ENCODE data around the gene IFT43. TPM values are rescaled to one million over a fixed set of nuclear protein-coding genes. Genes with fewer than 3 reads are reported as not detected.

Gene IFT43
- total RNA-seq, 1 experiment from 2014 or later: 19.5 TPM

GRCh38 chr14:75969891-75970290 lies 15.7 kb upstream of the IFT43 start:
- H3K4me1 Mint-ChIP-seq (ENCODE audit: low read depth, unreplicated experiment): peaks cover 13% of the 10 kb centered on the region
- intact Hi-C loops (cut with micrococcal nuclease; ENCODE audit: unreplicated experiment): no loop called here
- H3K4me1 ChIP-seq: peaks cover 8% of the 10 kb centered on the region
- no TSS peak for BruUV-seq (replicated peaks)
- no peaks in the 10 kb centered on the region for H3K27me3 Mint-ChIP-seq (ENCODE audit: insufficient read depth, unreplicated experiment)
- ChIA-PET CTCF (interaction anchor here (1.5 kb wide), 1 partner anchor 63 kb away, joined by 4 read pairs; no protein-coding TSS in a partner anchor), POLR2A (no interaction called here)
- H3K27me3 ChIP-seq (replicated peaks; ENCODE audit: control insufficient read depth, insufficient read depth, low read length): no peaks in the 10 kb centered on the region
- H3K36me3 Mint-ChIP-seq (ENCODE audit: insufficient read depth, unreplicated experiment): no peaks in the 10 kb centered on the region
- H3K9me3 ChIP-seq: no peaks in the 10 kb centered on the region
- H3K4me3 Mint-ChIP-seq (ENCODE audit: unreplicated experiment): no peak overlapping the region
- TF ChIP-seq CTCF (IDR thresholded peaks at IDR 0.05; ENCODE audit: insufficient read depth in 1 of 2, low read depth in 1 of 2, low read length in 1 of 2, severe bottlenecking in 1 of 2, unreplicated experiment in 1 of 2): no peak
- H3K27ac Mint-ChIP-seq (ENCODE audit: unreplicated experiment): no peak overlapping the region
- no peak overlapping the region for H3K4me3 ChIP-seq (ENCODE audit: low read depth, low read length)
- no peaks in the 10 kb centered on the region for H3K9me3 Mint-ChIP-seq (ENCODE audit: unreplicated experiment)
- DNase-seq: no peak
- H3K36me3 ChIP-seq (ENCODE audit: control insufficient read depth, insufficient read depth, low read length): no peaks in the 10 kb centered on the region

DNA sequence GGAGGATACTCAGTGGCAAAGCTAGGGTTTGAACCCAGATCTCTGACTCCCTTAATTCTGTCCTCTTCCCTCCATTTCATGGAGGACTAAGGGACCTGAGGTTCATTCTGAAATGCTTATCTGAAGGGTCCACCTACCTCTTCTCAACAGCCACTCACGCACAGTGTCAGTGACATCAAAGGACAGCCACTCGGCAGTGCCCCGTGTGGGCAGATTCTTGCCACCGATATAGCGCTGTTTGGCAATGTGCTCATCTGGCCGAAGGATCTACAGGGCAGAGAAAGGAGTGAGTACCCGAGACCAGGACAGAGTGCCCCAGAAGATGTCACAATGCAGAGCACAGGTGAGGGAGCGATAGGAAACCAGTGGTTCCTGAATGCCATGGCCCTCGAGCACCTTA lies 14.6 kb upstream of the IFT43 start:
- Mint-ChIP-seq H3K27me3 (ENCODE audit: insufficient read depth, unreplicated experiment) (no peaks in the 10 kb centered on the region), H3K27ac (ENCODE audit: unreplicated experiment) (no peak overlapping the region), H3K4me1 (ENCODE audit: low read depth, unreplicated experiment) (peaks cover 13% of the 10 kb centered on the region), H3K36me3 (ENCODE audit: insufficient read depth, unreplicated experiment) (no peaks in the 10 kb centered on the region), H3K4me3 (ENCODE audit: unreplicated experiment) (no peak overlapping the region), H3K9me3 (ENCODE audit: unreplicated experiment) (no peaks in the 10 kb centered on the region)
- H3K36me3 ChIP-seq (ENCODE audit: control insufficient read depth, insufficient read depth, low read length): no peaks in the 10 kb centered on the region
- ChIA-PET POLR2A (no interaction called here), CTCF (no interaction called here)
- H3K4me3 ChIP-seq (ENCODE audit: low read depth, low read length): no peak overlapping the region
- no peak for DNase-seq
- H3K9me3 ChIP-seq: no peaks in the 10 kb centered on the region
- TF ChIP-seq CTCF (IDR thresholded peaks at IDR 0.05; ENCODE audit: insufficient read depth in 1 of 2, low read depth in 1 of 2, low read length in 1 of 2, severe bottlenecking in 1 of 2, unreplicated experiment in 1 of 2): no peak
- no TSS peak for BruUV-seq (replicated peaks)
- H3K4me1 ChIP-seq: peaks cover 8% of the 10 kb centered on the region
- H3K27me3 ChIP-seq (replicated peaks; ENCODE audit: control insufficient read depth, insufficient read depth, low read length): no peaks in the 10 kb centered on the region
- intact Hi-C loops (cut with micrococcal nuclease; ENCODE audit: unreplicated experiment): no loop called here

GRCh38 chr14:75971509-75971908 lies 14.1 kb upstream of the IFT43 start:
- H3K4me3 ChIP-seq (ENCODE audit: low read depth, low read length): no peak overlapping the region
- ChIA-PET CTCF (no interaction called here), POLR2A (no interaction called here)
- H3K4me1 ChIP-seq: peaks cover 8% of the 10 kb centered on the region
- BruUV-seq (replicated peaks): no TSS peak
- no peaks in the 10 kb centered on the region for H3K36me3 ChIP-seq (ENCODE audit: control insufficient read depth, insufficient read depth, low read length)
- H3K9me3 ChIP-seq: no peaks in the 10 kb centered on the region
- peaks cover 13% of the 10 kb centered on the region for H3K4me1 Mint-ChIP-seq (ENCODE audit: low read depth, unreplicated experiment)
- DNase-seq: no peak
- H3K27me3 Mint-ChIP-seq (ENCODE audit: insufficient read depth, unreplicated experiment): no peaks in the 10 kb centered on the region
- H3K27me3 ChIP-seq (replicated peaks; ENCODE audit: control insufficient read depth, insufficient read depth, low read length): no peaks in the 10 kb centered on the region
- no peak overlapping the region for H3K27ac Mint-ChIP-seq (ENCODE audit: unreplicated experiment)
- intact Hi-C loops (cut with micrococcal nuclease; ENCODE audit: unreplicated experiment): no loop called here
- no peak for TF ChIP-seq CTCF (IDR thresholded peaks at IDR 0.05; ENCODE audit: insufficient read depth in 1 of 2, low read depth in 1 of 2, low read length in 1 of 2, severe bottlenecking in 1 of 2, unreplicated experiment in 1 of 2)
- no peaks in the 10 kb centered on the region for H3K36me3 Mint-ChIP-seq (ENCODE audit: insufficient read depth, unreplicated experiment)
- no peaks in the 10 kb centered on the region for H3K9me3 Mint-ChIP-seq (ENCODE audit: unreplicated experiment)
- no peak overlapping the region for H3K4me3 Mint-ChIP-seq (ENCODE audit: unreplicated experiment)
